ENCODE measurements around the gene FUS. TPM values are rescaled to one million over a fixed set of nuclear protein-coding genes. Genes with fewer than 3 reads are reported as not detected.

FUS gene
- total RNA-seq, 1 donor from 2014 or later, result 309 TPM

DNA sequence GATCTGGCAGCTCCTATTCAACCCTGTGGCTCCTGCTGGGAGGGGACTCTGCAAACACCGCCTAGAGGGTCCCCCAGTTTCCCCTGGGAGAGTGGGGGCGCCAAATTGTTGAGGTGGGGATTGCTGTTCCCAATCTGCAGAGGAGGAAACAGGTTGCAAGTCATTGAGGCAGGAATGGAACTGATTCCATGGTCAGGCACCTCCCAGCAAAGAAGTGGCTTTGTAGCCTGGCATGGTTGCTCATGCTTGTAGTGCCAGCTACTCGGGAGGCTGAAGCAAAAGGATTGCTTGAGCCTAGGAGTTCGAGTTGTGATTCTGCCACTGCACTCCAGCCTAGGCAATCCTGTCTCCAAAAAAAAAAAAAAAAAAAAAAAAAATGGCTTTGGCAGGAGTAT lies 37.2 kb downstream of the FUS start:
- H3K4me2 ChIP-seq (ENCODE audit: low read length), result no peak overlapping the region
- no peak overlapping the region for H3K4me3 ChIP-seq (ENCODE audit: insufficient read depth, low read depth, low read length)

DNA sequence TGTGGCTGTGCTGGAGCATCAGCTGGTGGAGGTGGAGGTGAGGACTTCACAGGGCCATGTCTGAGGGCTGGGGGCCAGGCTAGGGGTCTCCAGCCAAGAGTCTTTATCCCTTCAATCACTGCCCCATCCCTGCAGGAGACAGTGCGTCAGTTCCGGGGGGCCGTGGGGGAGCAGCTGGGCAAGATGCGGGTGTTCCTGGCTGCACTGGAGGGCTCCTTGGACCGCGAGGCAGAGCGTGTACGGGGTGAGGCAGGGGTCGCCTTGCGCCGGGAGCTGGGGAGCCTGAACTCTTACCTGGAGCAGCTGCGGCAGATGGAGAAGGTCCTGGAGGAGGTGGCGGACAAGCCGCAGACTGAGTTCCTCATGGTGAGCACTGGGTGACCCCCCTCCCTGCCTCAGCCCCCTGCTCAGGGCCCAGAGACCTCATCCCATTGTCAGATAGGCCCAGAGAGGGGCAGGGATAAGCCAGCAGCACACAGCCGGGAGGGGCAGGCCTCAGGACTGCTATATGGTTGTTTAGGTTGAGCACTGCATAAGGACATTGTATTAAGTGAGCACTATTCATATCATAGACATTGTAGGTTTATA lies 39.3 kb downstream of the FUS start:
- Histone ChIP-seq H3K4me2 (ENCODE audit: low read length) (no peak overlapping the region), H3K27me3 (ENCODE audit: insufficient read depth, low read length) (peaks cover 31% of the 10 kb centered on the region), H3K36me3 (ENCODE audit: insufficient read depth, low read length) (no peaks in the 10 kb centered on the region), H3K4me1 (ENCODE audit: insufficient read depth, low read length) (peaks cover 12% of the 10 kb centered on the region), H3K4me3 (ENCODE audit: insufficient read depth, low read depth, low read length) (no peak overlapping the region), H3K79me2 (ENCODE audit: insufficient read depth, low read length) (no peaks in the 10 kb centered on the region), H2AFZ (ENCODE audit: low read depth, low read length) (no peak overlapping the region), H4K20me1 (ENCODE audit: insufficient read depth, low read length) (no peaks in the 10 kb centered on the region), H3K9me3 (ENCODE audit: insufficient read depth, low read depth, low read length) (no peaks in the 10 kb centered on the region), H3K9ac (ENCODE audit: low read length) (no peak overlapping the region), H3K27ac (ENCODE audit: low read depth, low read length) (no peak overlapping the region)
- Mint-ChIP-seq H3K4me3 (ENCODE audit: unreplicated experiment) (no peak overlapping the region), H3K9me3 (ENCODE audit: unreplicated experiment) (peaks cover 6% of the 10 kb centered on the region), H3K27ac (ENCODE audit: unreplicated experiment) (no peak overlapping the region), H3K4me1 (ENCODE audit: low read depth, unreplicated experiment) (no peaks in the 10 kb centered on the region), H3K27me3 (ENCODE audit: low read depth, unreplicated experiment) (peaks cover 63% of the 10 kb centered on the region), H3K36me3 (ENCODE audit: low read depth, unreplicated experiment) (no peaks in the 10 kb centered on the region)
- no peak for FAIRE-seq
- no peak for DNase-seq (ENCODE audit: low read depth)
- no peak for TF ChIP-seq EZH2 (IDR thresholded peaks at IDR 0.05; ENCODE audit: insufficient read depth, low read length)
- TF ChIP-seq, protein P1, sequence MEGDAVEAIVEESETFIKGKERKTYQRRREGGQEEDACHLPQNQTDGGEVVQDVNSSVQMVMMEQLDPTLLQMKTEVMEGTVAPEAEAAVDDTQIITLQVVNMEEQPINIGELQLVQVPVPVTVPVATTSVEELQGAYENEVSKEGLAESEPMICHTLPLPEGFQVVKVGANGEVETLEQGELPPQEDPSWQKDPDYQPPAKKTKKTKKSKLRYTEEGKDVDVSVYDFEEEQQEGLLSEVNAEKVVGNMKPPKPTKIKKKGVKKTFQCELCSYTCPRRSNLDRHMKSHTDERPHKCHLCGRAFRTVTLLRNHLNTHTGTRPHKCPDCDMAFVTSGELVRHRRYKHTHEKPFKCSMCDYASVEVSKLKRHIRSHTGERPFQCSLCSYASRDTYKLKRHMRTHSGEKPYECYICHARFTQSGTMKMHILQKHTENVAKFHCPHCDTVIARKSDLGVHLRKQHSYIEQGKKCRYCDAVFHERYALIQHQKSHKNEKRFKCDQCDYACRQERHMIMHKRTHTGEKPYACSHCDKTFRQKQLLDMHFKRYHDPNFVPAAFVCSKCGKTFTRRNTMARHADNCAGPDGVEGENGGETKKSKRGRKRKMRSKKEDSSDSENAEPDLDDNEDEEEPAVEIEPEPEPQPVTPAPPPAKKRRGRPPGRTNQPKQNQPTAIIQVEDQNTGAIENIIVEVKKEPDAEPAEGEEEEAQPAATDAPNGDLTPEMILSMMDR (IDR thresholded peaks at IDR 0.05; ENCODE audit: insufficient read depth, low read depth, low read length), result no peak

More for the DNA sequence above, 37.2 kb downstream of the FUS start:
- no peaks in the 10 kb centered on the region for H4K20me1 ChIP-seq (ENCODE audit: insufficient read depth, low read length)
- Mint-ChIP-seq H3K36me3 (ENCODE audit: low read depth, unreplicated experiment) (no peaks in the 10 kb centered on the region), H3K9me3 (ENCODE audit: unreplicated experiment) (peaks cover 6% of the 10 kb centered on the region), H3K4me1 (ENCODE audit: low read depth, unreplicated experiment) (no peaks in the 10 kb centered on the region), H3K27me3 (ENCODE audit: low read depth, unreplicated experiment) (peaks cover 78% of the 10 kb centered on the region), H3K4me3 (ENCODE audit: unreplicated experiment) (no peak overlapping the region), H3K27ac (ENCODE audit: unreplicated experiment) (no peak overlapping the region)
- no peak for TF ChIP-seq EZH2 (IDR thresholded peaks at IDR 0.05; ENCODE audit: insufficient read depth, low read length)
- TF ChIP-seq, protein P1 (IDR thresholded peaks at IDR 0.05; ENCODE audit: insufficient read depth, low read depth, low read length), result no peak
- H3K9ac ChIP-seq (ENCODE audit: low read length), result no peak overlapping the region
- peaks cover 12% of the 10 kb centered on the region for H3K4me1 ChIP-seq (ENCODE audit: insufficient read depth, low read length)
- no peaks in the 10 kb centered on the region for H3K79me2 ChIP-seq (ENCODE audit: insufficient read depth, low read length)
- FAIRE-seq (no peak), DNase-seq (ENCODE audit: low read depth) (no peak)
- no peaks in the 10 kb centered on the region for H3K36me3 ChIP-seq (ENCODE audit: insufficient read depth, low read length)
- peak overlapping the region; percentile 56 for H2AFZ ChIP-seq (ENCODE audit: low read depth, low read length)
- H3K27ac ChIP-seq (ENCODE audit: low read depth, low read length), result no peak overlapping the region
- peaks cover 37% of the 10 kb centered on the region for H3K27me3 ChIP-seq (ENCODE audit: insufficient read depth, low read length)
- no peaks in the 10 kb centered on the region for H3K9me3 ChIP-seq (ENCODE audit: insufficient read depth, low read depth, low read length)

DNA sequence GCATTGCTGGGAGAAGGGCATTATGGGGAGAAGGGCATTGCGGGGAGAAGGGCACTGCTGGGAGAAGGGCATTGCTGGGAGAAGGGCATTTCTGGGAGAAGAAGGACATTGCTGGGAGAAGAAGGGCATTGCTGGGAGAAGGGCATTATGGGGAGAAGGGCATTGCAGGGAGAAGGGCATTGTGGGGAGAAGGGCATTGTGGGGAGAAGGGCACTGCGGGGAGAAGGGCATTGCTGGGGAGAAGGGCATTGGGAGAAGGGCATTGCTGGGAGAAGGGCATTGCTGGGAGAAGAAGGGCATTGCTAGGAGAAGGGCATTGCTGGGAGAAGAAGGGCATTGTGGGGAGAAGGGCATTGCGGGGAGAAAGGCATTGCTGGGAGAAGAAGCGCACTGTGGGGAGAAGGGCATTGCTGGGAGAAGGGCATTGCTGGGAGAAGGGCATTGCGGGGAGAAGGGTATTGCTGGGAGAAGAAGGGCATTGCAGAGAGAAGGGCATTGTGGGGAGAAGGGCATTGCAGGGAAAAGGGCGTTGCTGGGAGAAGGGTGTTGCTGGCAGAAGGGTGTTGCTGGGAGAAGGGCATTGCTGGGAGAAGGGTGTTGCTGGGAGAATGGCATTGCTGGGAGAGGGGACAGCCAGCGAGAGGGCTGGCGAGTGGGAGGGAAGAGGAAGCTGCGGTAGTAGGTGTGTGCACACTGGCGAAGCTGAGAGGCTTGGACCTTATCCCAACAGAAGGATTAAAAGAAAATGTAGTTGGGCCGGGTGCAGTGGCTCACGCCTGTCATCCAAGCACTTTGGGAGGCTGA lies 41.6 kb downstream of the FUS start:
- Histone ChIP-seq H3K79me2 (ENCODE audit: insufficient read depth, low read length) (no peaks in the 10 kb centered on the region), H4K20me1 (ENCODE audit: insufficient read depth, low read length) (no peaks in the 10 kb centered on the region), H3K4me3 (ENCODE audit: insufficient read depth, low read depth, low read length) (no peak overlapping the region), H2AFZ (ENCODE audit: low read depth, low read length) (no peak overlapping the region), H3K4me2 (ENCODE audit: low read length) (no peak overlapping the region), H3K36me3 (ENCODE audit: insufficient read depth, low read length) (no peaks in the 10 kb centered on the region), H3K9ac (ENCODE audit: low read length) (no peak overlapping the region), H3K4me1 (ENCODE audit: insufficient read depth, low read length) (no peaks in the 10 kb centered on the region), H3K27ac (ENCODE audit: low read depth, low read length) (no peak overlapping the region), H3K9me3 (ENCODE audit: insufficient read depth, low read depth, low read length) (no peaks in the 10 kb centered on the region), H3K27me3 (ENCODE audit: insufficient read depth, low read length) (peaks cover 12% of the 10 kb centered on the region)
- Mint-ChIP-seq H3K27ac (ENCODE audit: unreplicated experiment) (no peak overlapping the region), H3K27me3 (ENCODE audit: low read depth, unreplicated experiment) (peaks cover 53% of the 10 kb centered on the region), H3K9me3 (ENCODE audit: unreplicated experiment) (peaks cover 8% of the 10 kb centered on the region), H3K36me3 (ENCODE audit: low read depth, unreplicated experiment) (no peaks in the 10 kb centered on the region), H3K4me3 (ENCODE audit: unreplicated experiment) (no peak overlapping the region), H3K4me1 (ENCODE audit: low read depth, unreplicated experiment) (no peaks in the 10 kb centered on the region)
- no peak for TF ChIP-seq EZH2 (IDR thresholded peaks at IDR 0.05; ENCODE audit: insufficient read depth, low read length)
- TF ChIP-seq, protein P1 (IDR thresholded peaks at IDR 0.05; ENCODE audit: insufficient read depth, low read depth, low read length), result no peak
- DNase-seq (ENCODE audit: low read depth) (no peak), FAIRE-seq (no peak)

All from astrocyte (in vitro differentiated cells and primary cell).